ENCODE data around the gene SH3BP5.

Gene SH3BP5

DNA sequence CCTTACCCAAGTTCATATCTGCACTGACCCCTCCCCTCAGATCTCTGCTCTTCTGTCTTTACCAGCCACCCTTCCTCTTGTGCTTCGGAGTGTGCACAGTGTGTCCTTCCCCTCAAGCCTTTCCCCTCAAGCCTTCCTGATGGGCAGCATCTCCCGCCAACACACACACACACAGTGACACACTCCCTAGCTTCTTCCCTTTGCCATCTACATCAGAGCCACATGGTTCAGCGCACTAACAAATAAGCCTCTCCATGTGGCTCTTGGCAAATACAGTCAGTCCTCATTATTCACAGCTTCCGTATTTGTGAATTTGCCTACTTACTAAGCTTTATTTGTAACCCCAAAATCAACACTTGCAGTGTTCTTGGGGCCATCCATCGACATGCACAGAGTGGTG, 37.5 kb downstream of the SH3BP5 start:
- no peak for DNase-seq

DNA sequence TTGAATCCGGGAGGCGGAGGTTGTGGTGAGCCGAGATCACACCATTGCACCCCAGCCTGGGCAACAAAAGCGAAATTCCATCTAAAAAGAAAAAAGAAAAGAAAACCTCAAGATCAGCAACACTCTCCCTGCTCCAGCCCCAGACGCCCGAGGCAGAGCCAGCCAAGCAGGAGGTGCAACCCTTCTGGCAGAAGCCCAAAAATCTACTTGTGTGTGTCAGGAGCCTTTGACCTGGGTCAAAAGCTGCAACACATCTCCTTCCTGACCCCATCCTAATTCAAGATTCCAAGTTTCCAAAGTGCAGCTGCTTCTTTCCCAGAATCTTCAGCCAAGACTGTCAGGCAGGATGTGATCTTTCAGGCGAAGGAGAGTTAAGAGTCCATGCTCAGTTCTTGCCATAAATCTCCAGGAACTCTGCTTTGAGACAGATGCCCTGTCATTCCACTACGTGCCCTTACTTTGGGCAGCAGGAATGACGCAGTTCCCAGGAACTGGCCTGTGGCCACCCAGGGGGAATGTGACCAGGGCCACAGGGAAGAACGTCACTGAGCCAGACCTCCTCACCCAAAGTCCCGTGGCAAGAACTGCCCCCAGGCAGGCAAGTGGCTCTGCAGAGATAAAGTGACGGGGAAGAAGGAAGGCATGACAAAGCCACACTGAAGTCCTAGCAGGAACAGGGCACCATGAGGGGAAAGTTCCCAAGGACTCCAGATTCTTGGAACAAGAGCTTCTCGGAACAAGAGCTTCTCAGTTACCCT, 39.4 kb downstream of the SH3BP5 start:
- DNase-seq, result no peak

DNA sequence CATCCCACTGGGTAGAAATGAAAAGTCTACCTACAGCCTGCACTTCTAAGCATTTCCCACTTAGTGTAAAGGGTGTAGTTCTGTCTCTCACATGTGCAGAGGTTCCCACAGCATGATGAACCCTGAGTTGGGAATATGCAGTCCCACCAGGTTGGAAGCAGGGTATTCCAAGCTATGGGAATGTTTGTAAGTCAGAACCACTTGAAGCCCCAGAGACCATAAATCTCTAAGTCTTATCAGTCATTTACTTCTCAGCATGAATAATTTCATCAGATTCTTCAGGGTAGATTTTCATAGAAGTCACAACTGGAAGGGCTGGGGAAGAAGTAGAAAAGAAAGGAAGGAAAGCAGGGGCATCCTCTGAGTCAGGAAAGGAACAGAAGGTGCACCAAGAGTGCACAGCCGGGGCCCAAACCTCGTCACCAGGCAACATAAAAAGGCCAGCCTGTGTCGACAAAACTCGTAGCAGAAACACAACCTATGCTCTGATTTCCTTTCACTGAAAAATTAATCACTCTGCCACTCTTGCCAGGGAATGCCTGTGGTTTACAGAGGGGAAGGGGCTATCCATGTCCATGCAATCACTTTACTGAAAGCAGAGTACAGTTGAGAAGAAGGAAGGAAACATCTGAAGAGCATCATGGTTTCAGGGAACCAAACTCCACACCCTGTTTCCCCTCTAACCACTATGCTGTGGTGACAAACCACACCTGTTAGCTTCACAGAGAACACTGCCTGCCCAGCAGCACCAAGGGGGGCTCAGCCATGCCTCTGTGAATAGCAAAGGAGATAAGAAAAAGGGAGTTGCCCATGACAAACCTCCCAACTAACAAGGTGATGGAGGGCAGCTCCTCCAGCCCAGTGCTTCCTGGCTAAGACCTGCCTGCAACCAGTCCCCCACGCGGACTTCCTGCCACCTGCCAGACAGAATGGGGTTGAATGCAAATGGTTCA, 40.5 kb downstream of the SH3BP5 start:
- no peak for DNase-seq

DNA sequence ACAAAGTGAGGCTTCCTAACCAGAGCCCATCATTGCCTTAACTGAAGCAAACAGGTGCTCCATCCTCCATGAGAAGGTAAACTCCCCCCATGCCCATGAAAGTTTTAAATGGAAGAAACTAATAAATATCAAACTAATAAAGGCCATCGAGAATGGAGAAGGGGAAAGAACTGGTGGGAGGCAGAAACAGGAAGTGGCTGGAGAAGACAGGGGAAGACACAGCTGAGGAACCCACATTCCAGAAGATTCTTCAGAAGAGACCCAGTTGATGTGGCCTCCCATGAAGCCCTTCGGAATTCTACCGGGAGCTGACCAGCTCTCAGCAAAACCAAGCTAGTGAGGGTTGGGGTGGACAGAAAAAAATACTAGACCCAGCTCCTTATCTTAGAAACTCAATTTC, 41.6 kb downstream of the SH3BP5 start:
- DNase-seq, result no peak

DNA sequence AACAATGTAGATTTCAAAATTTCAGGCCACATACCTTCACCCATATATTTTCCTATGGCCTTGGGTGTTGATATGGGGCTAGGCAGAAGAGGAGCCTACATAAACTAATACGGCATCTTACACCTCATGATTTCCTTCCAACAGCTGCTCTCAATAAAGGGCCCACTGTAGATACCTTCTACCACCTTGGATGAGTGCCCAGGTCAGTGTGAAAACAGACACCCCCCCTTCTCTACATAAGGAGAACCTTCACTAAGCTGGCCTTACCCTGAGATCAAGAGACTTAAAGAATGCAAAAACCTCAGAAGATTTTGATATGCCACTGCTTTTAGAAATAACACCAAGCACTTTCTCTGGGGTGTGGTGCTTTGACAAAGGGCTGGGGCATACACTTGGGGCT, 42.7 kb downstream of the SH3BP5 start:
- no peak for DNase-seq

DNA sequence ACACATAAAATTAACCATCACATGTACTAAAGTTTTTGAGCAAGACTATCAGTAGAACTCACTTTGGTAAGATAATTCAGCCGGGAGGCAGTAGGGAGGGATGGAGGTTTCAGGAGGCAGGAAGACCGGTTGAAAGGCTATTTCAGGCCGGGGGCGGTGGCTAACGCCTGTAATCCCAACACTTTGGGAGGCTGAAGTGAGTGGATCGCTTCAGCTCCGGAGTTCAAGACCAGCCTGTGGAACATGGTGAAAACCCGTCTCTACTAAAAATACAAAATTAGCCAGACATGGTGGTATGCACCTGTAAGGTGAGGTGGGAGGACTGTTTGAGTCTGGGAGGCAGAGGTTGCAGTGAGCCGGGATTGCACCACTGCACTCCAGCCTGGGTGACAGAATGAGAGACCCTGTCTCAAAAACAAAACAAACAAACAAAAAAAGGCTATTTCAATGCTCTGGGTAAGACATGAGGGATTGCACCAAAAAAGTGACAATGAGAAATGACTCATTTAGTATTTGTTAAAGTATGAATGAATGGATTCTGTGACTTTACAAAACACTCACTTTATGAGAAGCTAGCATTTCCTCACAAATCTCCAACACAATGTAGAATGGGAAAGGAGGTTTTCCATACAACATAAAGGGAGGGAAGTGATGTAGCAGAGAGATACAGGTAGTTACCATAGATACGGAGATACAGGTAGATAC, 43.9 kb downstream of the SH3BP5 start:
- no peak for DNase-seq

DNA sequence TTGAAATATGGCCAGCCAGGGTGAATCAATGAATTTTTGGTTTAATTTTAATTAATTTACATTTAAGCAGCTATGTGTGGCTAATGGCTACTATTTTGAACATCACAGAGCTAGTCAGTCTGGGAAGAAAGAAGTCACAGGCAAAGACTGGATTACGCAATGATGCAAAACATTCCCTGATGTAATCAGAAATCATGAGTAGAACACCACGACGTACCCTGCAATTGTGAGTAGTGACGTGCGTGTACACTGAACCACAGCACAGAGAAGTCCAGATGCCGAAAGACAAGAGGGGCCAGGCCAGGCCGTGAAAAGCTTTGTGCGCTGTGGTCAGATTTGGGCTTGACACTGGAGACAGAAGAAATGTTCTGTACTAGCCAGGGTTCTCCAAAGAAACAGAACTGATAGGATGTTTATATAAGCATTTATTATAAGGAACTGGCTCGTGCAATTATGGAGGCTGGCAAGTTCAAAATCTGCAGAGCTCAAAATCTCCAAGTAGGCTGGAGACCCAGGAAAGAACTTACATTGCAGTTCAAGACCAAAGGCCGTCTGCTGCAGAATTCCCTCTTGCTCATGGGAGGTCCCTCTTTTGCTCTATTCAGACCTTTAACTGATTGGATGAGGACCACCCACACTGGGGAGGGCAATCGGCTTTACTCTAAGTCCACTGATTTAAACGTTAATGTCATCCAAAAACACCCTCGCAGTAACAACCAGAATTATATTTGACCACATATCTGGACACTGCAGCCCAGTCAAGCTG, 44.6 kb downstream of the SH3BP5 start:
- no peak for DNase-seq

DNA sequence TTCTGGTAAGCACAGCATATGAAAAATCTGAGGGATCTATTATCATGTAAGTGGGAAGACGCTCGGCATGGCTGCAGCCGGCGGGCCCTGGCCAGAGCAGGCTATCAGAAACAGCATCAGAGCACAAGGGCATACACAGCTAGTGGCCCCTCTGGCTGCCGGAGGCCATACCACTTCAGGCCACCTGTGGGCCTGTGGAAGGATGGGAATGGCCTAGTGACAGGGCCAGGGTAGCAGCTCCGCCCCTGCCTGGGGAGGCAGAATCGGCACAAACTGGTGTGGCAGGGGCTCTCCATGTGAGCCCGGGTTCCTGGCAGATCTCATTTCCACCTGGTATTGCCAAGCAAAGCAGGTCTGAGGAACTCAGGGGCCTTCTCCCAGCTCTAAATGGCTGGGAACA, 46.4 kb downstream of the SH3BP5 start:
- no peak for DNase-seq

DNA sequence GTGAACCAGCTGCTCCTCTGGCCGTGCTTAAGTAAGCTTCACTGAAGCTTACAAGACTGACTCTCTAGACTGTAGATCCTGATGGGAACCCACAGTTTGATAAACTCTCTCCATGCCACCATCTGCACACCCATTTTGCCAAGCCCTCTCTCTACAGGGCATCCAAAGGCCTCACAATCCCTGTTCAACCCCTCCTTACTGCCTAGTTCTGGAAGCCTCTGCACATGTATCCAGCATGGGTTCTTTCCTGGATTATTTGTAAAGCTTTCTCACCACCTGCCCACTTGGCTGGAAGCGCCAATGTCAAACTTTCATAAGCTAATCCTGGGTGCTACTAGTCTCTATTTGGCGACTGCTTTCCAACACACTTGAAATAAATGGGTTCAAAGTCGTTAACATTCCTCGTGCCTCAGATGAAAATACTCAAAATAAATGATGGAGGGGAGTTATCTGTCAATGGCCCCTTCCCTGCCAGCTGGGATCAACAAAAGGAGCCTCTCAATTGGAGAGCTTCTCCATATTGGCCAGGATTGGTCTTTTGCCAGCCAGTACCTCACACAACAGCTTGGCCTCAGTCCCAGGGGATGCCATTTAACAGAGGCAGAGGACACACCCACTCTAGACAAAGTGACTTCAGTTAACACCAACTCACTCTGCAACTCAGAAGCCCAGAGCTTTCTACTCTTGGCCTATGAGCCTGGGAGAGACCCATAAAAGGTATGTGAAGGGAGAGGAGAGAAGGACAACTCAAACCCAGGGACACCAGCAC, 48.1 kb downstream of the SH3BP5 start:
- DNase-seq, result peak; percentile 86

DNA sequence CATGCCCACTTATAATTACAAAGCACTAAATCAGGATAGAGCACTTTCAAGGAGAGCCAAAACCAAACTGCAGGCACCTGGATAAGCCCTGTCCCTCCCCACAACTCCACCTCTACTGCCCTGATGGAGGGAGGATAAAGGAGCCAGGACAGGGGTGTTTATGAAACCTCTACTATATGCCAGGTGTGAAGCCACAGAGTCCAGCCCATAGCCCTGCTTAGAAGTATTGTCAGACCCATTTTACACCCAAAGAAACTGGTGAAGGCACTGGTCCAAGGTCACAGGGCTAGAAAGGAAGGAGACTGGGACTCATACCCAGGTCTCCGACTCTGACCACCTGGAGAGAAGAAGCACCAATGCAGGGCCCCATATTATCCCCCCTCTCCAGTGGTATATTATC, 48.7 kb downstream of the SH3BP5 start:
- no peak for DNase-seq

DNA sequence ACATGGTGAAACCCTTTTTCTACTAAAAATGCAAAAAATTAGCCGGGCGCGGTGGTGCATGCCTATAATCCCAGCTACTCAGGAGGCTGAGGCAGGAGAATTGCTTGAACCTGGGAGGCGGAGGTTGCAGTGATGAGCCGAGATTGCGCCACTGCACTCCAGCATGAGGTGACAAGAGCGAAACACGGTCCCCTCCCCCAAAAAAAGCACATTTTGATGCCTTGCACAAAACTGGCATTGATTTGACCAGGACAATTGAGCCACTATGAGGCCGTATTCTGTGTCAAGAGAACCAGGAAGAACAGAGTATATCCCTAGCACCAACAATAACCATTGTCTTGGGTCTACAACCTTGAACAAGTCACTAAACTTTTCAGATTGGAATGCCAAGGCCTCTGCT, 50.6 kb downstream of the SH3BP5 start:
- no peak for DNase-seq

DNA sequence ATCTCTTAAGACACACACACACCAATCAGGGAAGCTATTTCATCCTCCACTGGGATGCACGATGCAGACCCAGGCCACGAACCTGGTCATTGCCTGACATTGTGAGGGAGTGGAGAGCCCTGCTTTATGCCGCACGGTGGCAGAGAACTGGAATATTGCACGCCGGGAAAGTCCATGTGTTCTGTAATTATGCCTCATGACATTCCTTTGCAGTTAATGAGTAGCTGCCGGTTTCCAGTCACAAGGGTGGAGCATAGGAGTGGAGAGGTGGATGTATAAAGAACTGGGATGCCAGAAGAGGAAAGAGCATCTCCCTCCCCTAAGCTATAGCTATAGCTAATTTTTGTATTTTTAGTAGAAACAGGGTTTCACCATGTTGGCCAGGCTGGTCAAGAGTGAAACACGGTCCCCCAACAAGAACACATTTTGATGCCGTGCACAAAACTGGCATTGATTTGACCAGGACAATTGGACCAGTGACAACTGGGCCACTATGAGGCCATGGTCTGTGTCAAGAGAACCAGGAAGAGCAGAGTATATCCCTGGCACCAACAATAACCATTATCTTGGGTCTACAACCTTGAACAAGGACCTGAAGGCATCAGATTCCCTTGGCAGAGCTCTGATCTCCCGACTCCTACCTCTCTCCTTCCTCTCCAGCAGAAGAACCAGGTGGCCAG, 51.4 kb downstream of the SH3BP5 start:
- no peak for DNase-seq

DNA sequence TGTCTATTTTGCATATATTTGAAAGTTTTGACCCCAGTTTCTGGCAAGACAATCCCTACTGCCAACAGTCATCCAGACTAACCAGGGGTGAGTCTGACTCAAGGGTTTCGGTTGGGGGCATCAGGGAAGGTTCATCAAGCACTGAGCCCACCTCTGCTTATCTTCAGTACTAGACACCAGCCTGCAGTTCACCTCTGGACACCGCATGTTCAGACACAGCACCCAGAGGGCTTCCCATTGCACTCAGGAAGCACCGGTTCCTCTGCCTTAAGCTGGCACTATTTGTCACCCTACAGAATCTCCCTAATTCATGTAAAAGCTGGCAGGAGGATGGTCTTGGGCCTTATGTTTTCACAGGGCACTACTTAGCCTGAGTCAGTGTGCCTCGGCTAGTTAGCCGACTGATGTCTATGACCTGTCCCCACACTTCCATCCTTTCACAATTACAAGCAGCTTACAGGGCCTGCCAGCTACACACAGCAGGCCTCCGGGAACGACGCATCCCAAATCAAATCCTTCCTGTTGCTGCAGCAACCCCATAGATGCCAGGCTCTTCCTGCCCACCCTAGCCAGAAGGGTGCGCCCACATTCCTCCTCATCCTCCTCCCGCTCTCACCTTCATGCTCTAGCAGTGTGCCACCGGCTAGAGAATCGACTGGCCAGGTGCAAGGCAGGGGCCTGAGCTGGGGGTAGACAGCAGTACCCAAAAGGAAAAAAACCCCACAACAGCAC, 52.5 kb downstream of the SH3BP5 start:
- no peak for DNase-seq

DNA sequence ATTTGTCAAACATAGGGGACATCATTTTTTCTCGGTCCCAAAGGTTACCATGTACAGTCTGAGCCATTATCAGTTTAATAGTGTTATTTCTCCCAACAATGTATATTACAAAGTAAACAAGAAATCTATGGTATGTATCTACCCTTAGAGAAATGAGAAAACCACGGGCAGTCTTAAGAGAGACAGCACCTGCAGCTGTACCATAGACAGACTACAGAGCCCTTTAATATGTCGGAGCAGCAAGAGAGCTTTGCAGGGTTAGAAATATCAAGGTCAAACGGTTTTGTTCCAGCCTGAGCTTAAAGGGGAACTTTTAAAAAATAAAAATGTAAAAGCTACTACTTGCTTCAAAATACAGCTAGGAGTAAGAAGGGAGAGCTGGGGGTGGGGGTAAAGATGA, 53.2 kb downstream of the SH3BP5 start:
- DNase-seq, result no peak

DNA sequence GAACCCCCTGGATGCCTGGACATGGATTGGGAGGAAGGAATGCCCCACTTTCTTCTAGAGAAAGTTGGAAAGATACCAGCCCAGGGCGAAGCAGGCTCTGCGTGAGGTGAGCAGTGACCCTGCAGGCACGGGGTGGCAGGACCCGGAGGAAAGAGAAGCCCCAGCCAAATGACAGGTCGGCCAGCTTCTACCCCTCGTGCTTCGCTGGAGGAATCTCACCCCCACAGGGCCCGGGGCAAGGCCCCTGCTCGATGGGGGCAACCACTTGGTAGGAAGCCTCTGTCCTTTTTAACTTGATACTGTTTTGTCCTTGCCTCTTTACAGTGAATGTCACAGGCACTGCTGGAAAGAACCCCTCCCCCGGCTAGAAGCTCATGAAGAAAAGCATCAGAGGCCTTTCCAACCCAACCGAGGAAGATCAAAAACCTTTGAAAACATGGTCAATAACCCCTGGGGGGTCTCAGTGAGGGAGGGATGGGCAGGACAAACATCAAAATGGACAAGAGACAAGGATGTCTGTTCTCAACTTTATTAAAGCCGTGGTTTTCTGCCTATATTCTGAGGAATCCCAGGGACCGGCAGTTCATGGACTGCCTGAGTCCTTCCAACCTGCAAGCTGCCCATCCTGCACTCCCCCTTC, 54.4 kb downstream of the SH3BP5 start:
- DNase-seq, result no peak

DNA sequence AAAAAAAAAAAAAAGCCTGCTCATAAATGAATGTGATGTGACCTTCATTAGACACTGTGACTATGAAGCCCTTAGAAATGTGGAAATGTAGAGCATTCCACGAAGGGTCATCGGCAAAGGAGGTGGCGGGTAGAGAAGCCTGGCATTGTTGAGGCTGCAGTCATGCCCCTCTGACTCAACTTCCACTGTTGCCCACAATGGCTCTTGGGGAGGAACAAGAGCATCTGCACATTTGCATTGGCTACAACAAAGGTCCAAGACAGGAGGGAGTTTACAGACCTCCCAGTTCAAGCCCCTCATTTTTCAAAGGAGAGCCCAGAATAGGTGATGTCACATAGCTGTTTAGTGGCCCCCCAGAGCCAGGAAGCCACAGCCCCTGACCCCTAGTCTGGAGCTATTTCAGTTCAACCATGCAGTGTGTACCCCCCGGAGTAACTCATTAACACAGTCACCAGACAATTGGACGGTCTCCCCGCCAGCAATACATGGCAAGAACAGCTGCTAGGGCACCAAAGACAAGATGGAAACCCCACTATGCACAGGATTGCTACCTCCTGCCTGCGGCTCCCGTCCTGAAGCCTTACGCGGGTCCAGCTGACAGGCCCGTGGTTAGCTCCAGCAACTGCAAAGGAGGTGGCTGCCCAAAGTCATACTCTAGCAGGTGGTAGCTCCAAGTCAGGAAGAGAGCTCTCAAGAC, 56.2 kb downstream of the SH3BP5 start:
- no peak for DNase-seq

DNA sequence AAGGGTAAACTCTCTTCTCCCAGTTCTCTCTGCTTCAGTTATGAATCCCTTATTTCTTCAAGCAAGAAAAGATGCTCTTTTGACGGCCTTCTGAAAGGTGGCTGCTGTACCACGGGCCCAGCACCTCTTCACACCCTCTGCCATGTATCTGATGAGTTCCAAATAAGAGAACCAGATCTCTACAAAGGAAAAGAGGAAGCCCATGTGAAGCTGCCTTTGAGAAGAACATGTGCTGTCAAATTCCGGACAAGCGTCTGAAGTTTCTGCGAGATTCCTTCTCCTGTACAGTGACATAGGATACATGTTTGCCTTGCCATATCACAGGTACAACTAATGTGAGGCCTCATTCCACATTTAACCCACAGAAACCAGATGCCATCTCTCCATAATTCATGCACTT, 59.2 kb downstream of the SH3BP5 start:
- DNase-seq, result no peak

DNA sequence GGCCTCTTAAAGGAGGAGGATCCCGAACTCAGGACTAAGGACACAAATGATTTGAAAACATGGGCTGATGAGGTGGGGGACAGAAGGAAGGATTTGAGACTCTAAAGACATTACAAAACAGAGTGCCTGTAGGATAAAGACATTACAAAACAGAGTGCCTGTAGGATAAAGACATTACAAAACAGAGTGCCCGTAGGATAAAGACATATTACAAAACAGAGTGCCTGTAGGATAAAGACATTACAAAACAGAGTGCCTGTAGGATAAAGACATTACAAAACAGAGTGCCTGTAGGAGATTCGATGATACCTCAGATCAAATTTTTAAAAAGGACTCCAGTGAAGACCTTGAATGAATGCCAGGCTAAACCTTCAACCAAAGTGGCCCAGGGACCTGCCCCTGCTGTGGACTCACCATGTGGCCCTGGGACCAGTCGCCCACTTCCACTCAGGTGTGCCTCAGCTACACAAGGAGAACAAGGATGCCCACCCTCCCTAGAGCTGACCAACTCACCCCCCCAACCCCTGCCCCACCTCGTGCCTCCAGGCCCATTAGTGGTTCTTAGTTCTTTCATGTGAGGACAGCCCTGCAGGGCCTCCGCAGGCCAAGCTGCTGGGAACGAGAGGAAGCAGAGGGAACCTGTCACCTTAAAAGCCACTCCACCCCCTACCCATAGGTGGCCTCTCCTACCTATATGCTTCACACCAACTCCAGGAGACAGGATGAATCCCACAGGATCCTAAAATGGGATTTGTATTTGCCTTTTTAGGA, 59.8 kb downstream of the SH3BP5 start:
- DNase-seq, result no peak
